ENCODE measurements around the gene GLP1R.
A peak's percentile ranks its signal among the peaks of the same experiment; 100 is the strongest.

The GLP1R gene

DNA sequence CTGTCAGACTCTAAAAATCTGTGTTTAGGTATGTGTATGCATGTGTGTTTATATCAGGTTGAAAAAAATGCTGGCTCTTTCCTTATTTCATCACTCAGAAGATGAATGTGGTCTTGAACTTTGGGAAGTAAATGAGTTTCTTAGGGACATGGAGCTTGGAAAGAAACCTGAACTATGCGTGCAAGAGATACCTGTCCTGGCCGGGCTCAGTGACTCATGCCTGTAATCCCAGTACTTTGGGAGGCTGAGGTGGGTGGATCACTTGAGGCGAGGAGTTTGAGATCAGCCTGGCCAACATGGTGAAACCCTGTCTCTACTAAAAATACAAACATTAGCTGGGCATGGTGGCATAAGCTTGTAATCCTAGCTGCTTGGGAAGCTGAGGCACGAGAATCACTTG is 4.4 kb upstream of the GLP1R start:
- Histone ChIP-seq H3K9me3 (ENCODE audit: control insufficient read depth, insufficient read depth, low read length) (no peaks in the 10 kb centered on the region), H3K27ac (ENCODE audit: low read depth, low read length) (no peak overlapping the region), H3K4me1 (ENCODE audit: control insufficient read depth, insufficient read depth, low read length) (no peaks in the 10 kb centered on the region), H3K4me3 (ENCODE audit: low read depth, low read length) (no peak overlapping the region), H3K9ac (ENCODE audit: low read depth, low read length) (no peak overlapping the region), H3K36me3 (ENCODE audit: control insufficient read depth, insufficient read depth, low read length) (no peaks in the 10 kb centered on the region), H3K27me3 (ENCODE audit: control insufficient read depth, insufficient read depth, low read length) (peaks cover 37% of the 10 kb centered on the region)

DNA sequence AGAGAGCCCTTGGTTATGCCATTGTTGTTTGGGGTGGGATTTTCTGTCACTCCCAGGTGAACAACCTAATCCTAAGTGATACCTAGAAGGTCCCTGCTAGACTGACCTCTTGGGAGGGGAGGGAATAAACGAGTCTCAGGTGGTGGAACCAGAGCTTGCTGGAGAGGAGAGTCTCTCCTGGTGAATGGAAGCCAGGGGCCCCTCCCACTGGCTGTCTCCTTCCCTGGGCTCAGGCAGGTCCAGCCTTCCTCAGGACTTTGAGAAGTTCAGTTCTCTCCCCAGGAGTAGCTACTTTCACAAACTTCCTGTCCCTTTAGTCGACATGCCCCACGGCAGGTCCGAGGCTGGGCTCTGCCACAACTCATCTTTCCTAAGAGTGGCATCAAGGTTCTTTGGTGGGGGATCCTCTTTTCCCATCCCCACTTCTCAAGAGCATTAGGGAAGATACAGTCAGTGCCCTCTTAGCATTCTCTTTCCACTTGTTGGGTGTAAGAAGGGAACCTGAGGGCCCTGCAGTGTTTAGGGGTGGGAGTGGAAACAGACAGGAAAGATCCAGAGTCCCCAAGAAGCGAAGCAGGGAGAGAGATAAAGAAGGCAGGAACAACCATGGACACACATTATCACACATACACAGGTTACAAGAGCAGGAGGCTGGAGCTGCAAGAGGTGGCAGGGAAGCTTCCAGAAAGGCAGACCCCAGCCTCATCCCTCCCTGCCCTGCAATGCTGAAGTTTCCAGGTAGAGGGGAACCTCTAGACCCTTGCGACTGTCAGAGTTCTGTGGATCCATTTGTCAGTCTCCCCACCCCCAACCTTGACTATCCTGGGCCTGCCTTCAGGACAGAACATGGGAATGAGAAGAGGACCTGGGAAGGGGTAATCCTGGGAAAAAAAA is 900 bp upstream of the GLP1R start:
- Histone ChIP-seq H3K27ac (ENCODE audit: low read depth, low read length) (no peak overlapping the region), H3K9ac (ENCODE audit: low read depth, low read length) (no peak overlapping the region), H3K4me3 (ENCODE audit: low read depth, low read length) (peak overlapping the region; percentile 61)

DNA sequence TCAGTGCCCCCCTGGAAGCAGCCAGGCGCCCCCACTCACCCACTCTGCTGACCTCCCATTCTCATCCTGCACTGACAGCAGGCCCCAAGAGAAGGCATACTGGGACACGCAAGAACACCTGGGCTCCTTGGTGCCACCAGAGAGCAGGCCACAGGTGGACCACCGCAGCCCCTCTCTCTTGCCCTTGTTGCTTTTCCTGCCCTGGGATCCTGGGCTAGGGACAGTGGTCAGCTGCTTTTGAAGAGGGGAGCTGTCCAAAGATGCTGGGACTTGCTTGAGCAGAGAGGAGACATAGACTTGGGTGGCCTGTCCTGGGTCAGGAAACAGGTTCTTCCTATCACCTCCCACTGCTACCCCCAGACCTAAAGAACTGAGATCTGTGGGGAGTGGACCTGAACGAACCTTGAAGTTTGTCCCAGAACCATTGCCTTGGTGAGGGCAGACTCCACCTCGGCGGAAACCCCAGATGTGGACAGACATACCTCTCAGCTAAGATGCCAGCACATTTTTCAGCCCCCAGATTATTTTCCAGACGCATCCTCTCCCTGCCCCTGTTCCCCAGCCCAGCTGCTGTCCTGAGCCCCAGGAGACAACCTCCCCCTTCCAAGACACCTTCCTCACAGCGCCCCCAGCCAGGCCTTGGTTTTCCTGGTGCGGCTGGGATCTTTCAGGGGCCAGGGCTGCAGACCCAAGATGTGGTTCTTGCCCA is 1.1 kb downstream of the GLP1R start:
- Histone ChIP-seq H3K4me1 (ENCODE audit: control insufficient read depth, insufficient read depth, low read length) (peaks cover 10% of the 10 kb centered on the region), H3K36me3 (ENCODE audit: control insufficient read depth, insufficient read depth, low read length) (no peaks in the 10 kb centered on the region), H3K9ac (ENCODE audit: low read depth, low read length) (no peak overlapping the region), H3K27ac (ENCODE audit: low read depth, low read length) (no peak overlapping the region), H3K9me3 (ENCODE audit: control insufficient read depth, insufficient read depth, low read length) (no peaks in the 10 kb centered on the region), H3K27me3 (ENCODE audit: control insufficient read depth, insufficient read depth, low read length) (peaks cover 42% of the 10 kb centered on the region), H3K4me3 (ENCODE audit: low read depth, low read length) (peak overlapping the region; percentile 61)

More for the DNA sequence above, 900 bp upstream of the GLP1R start:
- peaks cover 45% of the 10 kb centered on the region for H3K27me3 ChIP-seq (ENCODE audit: control insufficient read depth, insufficient read depth, low read length)
- H3K9me3 ChIP-seq (ENCODE audit: control insufficient read depth, insufficient read depth, low read length), result no peaks in the 10 kb centered on the region
- H3K36me3 ChIP-seq (ENCODE audit: control insufficient read depth, insufficient read depth, low read length), result no peaks in the 10 kb centered on the region
- no peaks in the 10 kb centered on the region for H3K4me1 ChIP-seq (ENCODE audit: control insufficient read depth, insufficient read depth, low read length)

DNA sequence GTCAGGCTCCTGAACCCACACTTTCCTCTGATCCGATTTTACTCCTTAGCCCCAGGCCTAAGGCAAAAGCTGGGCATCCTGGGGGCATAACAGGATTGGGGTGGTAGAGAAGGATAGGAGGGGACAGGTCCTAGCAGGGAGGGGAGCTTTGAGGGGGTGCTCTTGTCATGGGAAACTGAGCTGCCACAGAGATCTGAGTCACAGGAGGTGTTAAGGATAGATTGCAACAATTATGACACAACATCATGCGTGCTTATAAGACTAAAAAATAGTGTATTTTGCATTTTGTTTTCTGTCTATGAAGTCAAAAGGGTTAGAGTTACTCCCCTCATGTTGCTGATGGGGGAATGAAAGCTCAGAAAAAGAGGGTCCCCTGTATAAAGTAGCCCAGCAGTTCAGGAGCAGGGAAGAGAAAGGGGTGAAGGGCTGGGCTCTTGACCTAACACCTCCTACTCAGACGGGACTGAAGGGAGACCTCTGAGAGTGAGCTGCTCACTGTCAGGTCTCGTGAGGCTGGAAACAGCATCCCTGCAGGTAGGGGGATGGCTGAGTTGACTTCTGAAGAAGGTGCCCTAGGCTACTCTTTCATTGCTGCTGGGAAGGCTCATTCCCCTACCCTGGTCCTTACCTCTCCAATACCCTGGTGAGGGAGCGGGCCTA is 2.0 kb downstream of the GLP1R start:
- no peaks in the 10 kb centered on the region for H3K36me3 ChIP-seq (ENCODE audit: control insufficient read depth, insufficient read depth, low read length)
- no peak overlapping the region for H3K4me3 ChIP-seq (ENCODE audit: low read depth, low read length)
- no peak overlapping the region for H3K27ac ChIP-seq (ENCODE audit: low read depth, low read length)
- H3K4me1 ChIP-seq (ENCODE audit: control insufficient read depth, insufficient read depth, low read length), result peaks cover 11% of the 10 kb centered on the region
- no peak overlapping the region for H3K9ac ChIP-seq (ENCODE audit: low read depth, low read length)
- H3K27me3 ChIP-seq (ENCODE audit: control insufficient read depth, insufficient read depth, low read length), result peaks cover 39% of the 10 kb centered on the region
- H3K9me3 ChIP-seq (ENCODE audit: control insufficient read depth, insufficient read depth, low read length), result no peaks in the 10 kb centered on the region

DNA sequence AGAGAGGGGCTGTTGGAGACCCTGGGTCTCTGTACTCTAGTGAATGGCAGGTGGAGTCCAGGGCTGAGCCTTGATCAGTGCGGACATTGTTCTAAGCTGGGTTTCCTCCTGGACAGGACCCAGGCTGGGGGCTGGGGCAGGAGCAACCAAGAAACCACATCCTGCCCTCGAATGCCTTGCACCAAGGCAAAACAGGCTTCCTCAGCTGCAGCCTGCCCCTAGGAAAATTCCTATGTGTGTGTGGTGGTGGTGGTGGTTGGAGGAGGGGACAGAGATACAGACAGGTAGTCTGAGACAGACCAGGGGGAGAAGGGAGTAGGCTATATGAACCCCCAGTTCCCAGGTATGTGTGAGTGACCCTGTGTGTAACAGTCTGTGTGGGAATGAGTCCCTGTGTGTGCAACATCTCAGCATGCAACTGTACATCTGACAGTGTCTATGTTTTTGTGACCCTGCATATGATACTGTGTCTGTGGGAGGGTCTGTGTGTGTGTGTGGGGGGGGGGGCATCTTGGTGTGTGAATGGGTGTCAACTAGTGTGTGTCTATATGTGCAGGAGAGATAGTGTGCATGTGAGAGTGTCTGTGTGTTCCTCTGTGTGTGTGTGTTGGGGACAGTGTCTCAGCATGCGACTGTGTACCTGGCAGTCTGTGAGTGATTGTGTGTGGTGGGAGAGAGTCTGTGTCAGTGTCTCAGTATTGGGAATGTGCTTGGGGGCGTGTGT is 3.0 kb downstream of the GLP1R start:
- H3K9ac ChIP-seq (ENCODE audit: low read depth, low read length), result no peak overlapping the region
- H3K4me1 ChIP-seq (ENCODE audit: control insufficient read depth, insufficient read depth, low read length), result peaks cover 11% of the 10 kb centered on the region
- no peaks in the 10 kb centered on the region for H3K36me3 ChIP-seq (ENCODE audit: control insufficient read depth, insufficient read depth, low read length)
- no peaks in the 10 kb centered on the region for H3K9me3 ChIP-seq (ENCODE audit: control insufficient read depth, insufficient read depth, low read length)
- peaks cover 34% of the 10 kb centered on the region for H3K27me3 ChIP-seq (ENCODE audit: control insufficient read depth, insufficient read depth, low read length)
- H3K27ac ChIP-seq (ENCODE audit: low read depth, low read length), result no peak overlapping the region
- H3K4me3 ChIP-seq (ENCODE audit: low read depth, low read length), result no peak overlapping the region

DNA sequence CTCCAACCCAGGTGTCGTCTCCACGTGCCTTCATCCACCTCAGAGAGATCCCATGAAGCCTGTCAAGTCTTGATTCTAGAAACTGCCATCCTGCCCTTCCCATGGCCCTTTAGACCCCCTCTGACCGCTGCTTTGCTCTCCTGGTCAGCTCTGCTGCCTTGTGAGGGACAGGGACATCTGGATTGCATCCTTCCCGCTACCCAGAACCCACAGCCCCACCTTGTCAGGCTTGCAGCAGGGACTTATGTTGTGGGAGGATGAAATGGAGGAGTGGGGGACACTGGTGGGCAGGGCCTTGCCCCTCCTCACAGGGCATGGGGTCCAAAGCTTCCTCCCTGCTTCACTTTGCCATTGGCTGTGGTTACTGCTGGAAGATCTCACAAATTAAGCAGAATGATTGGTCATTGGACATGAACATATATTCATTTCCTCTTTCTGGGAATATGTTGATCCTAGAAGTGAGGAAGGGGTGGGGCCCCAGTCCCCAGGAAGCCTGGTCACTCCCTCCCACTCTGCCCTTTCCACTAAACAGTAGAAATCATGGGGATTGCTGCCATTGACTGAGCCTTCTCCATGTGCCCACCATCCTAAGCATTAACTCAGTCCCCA is 4.5 kb downstream of the GLP1R start:
- peaks cover 11% of the 10 kb centered on the region for H3K4me1 ChIP-seq (ENCODE audit: control insufficient read depth, insufficient read depth, low read length)
- H3K4me3 ChIP-seq (ENCODE audit: low read depth, low read length), result no peak overlapping the region
- no peak overlapping the region for H3K9ac ChIP-seq (ENCODE audit: low read depth, low read length)
- no peaks in the 10 kb centered on the region for H3K9me3 ChIP-seq (ENCODE audit: control insufficient read depth, insufficient read depth, low read length)
- no peak overlapping the region for H3K27ac ChIP-seq (ENCODE audit: low read depth, low read length)
- peaks cover 19% of the 10 kb centered on the region for H3K27me3 ChIP-seq (ENCODE audit: control insufficient read depth, insufficient read depth, low read length)
- no peaks in the 10 kb centered on the region for H3K36me3 ChIP-seq (ENCODE audit: control insufficient read depth, insufficient read depth, low read length)

DNA sequence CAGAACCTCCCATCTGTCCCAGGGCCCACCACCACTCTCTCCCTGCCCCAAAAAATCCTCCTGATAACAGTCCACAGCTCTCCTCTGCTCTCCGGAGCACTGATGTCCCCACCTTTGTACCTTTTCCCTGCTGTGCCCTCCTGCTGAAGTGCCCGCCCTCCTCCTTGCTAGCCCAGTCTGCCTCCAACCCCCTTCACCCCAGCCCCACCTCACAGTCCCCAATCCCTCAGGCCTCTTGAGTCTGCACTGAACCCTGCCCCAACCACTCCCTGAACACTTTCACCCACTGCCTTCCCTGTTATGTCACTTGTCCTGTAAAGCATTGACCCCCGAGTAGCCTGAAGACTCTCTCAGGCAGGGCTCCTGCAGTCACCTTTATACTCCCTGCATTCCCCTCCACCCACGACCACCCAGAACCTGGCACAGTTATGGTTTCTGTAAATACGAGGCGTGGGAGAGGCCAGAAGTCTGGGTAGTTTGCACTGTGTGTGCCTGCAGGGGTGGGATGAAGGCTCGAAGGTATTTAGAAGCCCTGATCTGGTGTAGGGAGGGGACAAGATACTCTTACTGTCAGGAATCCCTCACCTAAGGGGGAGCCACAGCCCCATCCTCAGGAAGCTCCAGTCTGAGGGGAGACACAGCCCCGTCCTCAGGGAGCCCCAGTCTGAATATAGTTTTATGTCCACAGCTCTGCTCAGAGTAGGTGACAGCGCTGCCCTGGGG is 5.4 kb downstream of the GLP1R start:
- Histone ChIP-seq H3K4me3 (ENCODE audit: low read depth, low read length) (no peak overlapping the region), H3K4me1 (ENCODE audit: control insufficient read depth, insufficient read depth, low read length) (peaks cover 11% of the 10 kb centered on the region), H3K36me3 (ENCODE audit: control insufficient read depth, insufficient read depth, low read length) (peaks cover 9% of the 10 kb centered on the region; the same call in 1 of the 2 replicates), H3K27me3 (ENCODE audit: control insufficient read depth, insufficient read depth, low read length) (peaks cover 10% of the 10 kb centered on the region), H3K9me3 (ENCODE audit: control insufficient read depth, insufficient read depth, low read length) (no peaks in the 10 kb centered on the region), H3K27ac (ENCODE audit: low read depth, low read length) (no peak overlapping the region), H3K9ac (ENCODE audit: low read depth, low read length) (no peak overlapping the region)

DNA sequence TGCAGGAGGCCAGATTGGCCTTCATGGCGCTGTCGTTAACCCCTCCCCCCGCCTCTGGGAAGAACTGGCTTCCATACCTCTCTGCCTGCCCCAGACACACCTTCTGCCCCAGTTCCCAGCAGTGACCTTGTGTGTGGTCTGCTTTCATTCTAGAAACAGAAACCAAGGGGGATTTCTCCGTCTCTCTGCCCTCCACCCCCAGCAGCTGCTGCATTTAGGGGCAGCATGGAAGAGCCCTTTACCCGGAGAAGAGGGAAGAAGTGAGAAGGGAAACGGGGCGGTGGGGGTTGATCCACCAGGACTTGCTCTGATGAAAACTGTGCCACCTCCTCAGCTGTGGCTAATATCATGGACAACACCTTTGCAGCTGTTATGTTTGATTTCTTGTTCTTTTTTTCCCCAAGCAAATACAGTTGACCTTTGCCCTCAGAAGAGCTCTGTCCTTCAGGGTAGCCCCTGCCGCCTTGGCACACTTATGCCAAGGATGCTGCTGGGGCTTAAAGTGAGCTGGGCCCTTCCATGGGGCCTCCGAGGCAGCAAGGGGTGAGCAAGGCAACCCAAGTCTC is 6.1 kb downstream of the GLP1R start:
- H3K4me1 ChIP-seq (ENCODE audit: control insufficient read depth, insufficient read depth, low read length), result peaks cover 11% of the 10 kb centered on the region
- H3K36me3 ChIP-seq (ENCODE audit: control insufficient read depth, insufficient read depth, low read length), result peaks cover 11% of the 10 kb centered on the region; the same call in 1 of the 2 replicates
- H3K9me3 ChIP-seq (ENCODE audit: control insufficient read depth, insufficient read depth, low read length), result no peaks in the 10 kb centered on the region
- H3K4me3 ChIP-seq (ENCODE audit: low read depth, low read length), result no peak overlapping the region
- H3K27ac ChIP-seq (ENCODE audit: low read depth, low read length), result no peak overlapping the region
- no peak overlapping the region for H3K9ac ChIP-seq (ENCODE audit: low read depth, low read length)
- peaks cover 3% of the 10 kb centered on the region for H3K27me3 ChIP-seq (ENCODE audit: control insufficient read depth, insufficient read depth, low read length)

DNA sequence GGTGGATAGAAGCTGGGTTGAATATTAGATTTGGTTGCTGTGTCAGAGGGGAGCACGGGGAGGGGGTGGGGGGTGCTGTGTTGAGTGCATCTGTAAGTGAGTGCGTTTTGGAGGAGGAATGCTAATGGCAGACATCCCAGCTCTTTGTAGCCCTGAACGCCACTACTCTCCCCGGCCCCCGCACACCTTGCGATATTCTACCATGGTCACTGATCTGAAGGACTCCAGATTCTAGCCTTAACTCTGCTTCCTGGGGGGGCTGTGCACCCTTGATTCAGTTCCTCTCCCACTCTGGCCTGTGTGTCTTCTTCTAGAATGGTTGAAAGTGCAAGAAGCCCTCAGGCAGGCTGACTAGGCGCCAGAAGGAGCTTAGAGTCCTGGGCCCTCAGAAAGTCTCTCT is 7.1 kb downstream of the GLP1R start:
- Histone ChIP-seq H3K4me1 (ENCODE audit: control insufficient read depth, insufficient read depth, low read length) (peaks cover 11% of the 10 kb centered on the region), H3K9me3 (ENCODE audit: control insufficient read depth, insufficient read depth, low read length) (no peaks in the 10 kb centered on the region), H3K4me3 (ENCODE audit: low read depth, low read length) (no peak overlapping the region), H3K27ac (ENCODE audit: low read depth, low read length) (no peak overlapping the region), H3K27me3 (ENCODE audit: control insufficient read depth, insufficient read depth, low read length) (no peaks in the 10 kb centered on the region), H3K9ac (ENCODE audit: low read depth, low read length) (no peak overlapping the region), H3K36me3 (ENCODE audit: control insufficient read depth, insufficient read depth, low read length) (peaks cover 11% of the 10 kb centered on the region; the same call in 1 of the 2 replicates)
